Endothelial cell of umbilical vein (primary cell): Measurements from ENCODE around the gene ARSJ.

Experiments used
- EZH2 ChIP-seq: IDR thresholded peaks from 2 replicates; pipeline ENCODE4 v1.6.1; 2012; ENCODE audit warnings: borderline replicate concordance, low read depth, mild to moderate bottlenecking, moderate library complexity, low read length, inconsistent platforms; ENCODE audit not compliant: severe bottlenecking
- GATA2 ChIP-seq: IDR thresholded peaks from 2 replicates; pipeline ENCODE4 v1.7.0; 2011; ENCODE audit warnings: low read depth, mild to moderate bottlenecking, moderate library complexity, mixed read lengths, low read length; ENCODE audit not compliant: insufficient read length, insufficient read depth
- JUN ChIP-seq: IDR thresholded peaks from 2 replicates; pipeline ENCODE4 v1.6.1; 2011; ENCODE audit warnings: borderline replicate concordance, low read depth; ENCODE audit not compliant: insufficient read length, insufficient read depth
- MAX ChIP-seq: IDR thresholded peaks from 2 replicates; pipeline ENCODE4 v1.6.1; 2011; ENCODE audit not compliant: insufficient read depth, insufficient read length
- MYC ChIP-seq: IDR thresholded peaks from one replicate; pipeline ENCODE4 v1.6.1; 2011; ENCODE audit warnings: mild to moderate bottlenecking, low read depth, low read length
- POLR2A ChIP-seq: IDR thresholded peaks from 2 replicates; pipeline ENCODE4 v1.6.1; 2012; ENCODE audit warnings: low read depth, mild to moderate bottlenecking, control low read depth, low read length
- POLR2AphosphoS5 ChIP-seq: IDR thresholded peaks from 2 replicates; pipeline ENCODE4 v1.6.1; 2012; ENCODE audit warnings: low read depth, mild to moderate bottlenecking, control low read depth, low read length, moderate library complexity; ENCODE audit not compliant: insufficient read depth
- TF ChIP-seq, protein P1 (sequence below), 2 donors: IDR thresholded peaks; 1 replicate in 1 of 2; 2 replicates in 1 of 2; pipeline ENCODE4 v1.5.1; 2011; ENCODE audit warnings: low read length in 2 of 2, mild to moderate bottlenecking in 2 of 2, moderate library complexity in 2 of 2, control low read depth in 1 of 2, inconsistent platforms in 1 of 2, low read depth in 1 of 2; ENCODE audit not compliant: insufficient read depth in 1 of 2; ENCODE audit errors: extremely low read depth in 1 of 2

DNA sequence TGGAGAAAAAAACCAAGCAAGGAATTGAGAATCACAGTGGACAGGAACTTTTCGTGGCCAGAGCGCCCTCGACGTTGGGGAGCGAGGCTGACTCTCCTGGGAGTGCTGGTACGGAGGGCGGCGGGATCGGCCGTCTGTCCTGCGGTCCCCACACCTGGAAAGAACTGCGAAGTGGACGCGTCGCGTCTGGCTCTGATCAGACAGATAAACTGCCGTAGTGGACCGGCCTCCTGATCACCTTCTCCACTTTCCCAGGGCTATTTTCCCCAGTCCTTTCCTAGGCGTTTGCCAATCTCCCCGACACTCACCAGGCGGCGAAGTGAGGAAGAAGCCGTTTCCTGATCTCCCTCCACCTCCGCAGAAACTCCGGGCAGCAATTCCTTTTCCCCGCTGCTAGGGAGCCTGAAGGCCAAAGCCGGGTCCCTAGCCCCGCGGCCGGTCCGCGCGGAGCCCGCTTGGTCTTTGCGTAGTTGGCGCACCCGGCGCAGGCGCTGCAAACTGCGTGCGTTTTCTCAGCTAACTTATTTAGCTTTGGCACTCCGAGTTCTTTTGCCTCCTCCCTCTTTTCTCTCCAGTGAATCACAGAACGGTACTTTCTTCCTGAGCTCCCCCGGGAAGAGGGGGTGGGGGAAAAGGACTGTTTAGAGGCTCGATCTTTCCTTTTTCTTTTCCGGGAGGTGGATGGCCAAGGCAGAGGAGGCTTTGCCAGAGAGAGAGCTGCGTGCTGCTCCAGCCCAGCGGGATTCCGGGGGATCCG lies at the start of gene ARSJ:
- TF ChIP-seq, protein P1, sequence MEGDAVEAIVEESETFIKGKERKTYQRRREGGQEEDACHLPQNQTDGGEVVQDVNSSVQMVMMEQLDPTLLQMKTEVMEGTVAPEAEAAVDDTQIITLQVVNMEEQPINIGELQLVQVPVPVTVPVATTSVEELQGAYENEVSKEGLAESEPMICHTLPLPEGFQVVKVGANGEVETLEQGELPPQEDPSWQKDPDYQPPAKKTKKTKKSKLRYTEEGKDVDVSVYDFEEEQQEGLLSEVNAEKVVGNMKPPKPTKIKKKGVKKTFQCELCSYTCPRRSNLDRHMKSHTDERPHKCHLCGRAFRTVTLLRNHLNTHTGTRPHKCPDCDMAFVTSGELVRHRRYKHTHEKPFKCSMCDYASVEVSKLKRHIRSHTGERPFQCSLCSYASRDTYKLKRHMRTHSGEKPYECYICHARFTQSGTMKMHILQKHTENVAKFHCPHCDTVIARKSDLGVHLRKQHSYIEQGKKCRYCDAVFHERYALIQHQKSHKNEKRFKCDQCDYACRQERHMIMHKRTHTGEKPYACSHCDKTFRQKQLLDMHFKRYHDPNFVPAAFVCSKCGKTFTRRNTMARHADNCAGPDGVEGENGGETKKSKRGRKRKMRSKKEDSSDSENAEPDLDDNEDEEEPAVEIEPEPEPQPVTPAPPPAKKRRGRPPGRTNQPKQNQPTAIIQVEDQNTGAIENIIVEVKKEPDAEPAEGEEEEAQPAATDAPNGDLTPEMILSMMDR (IDR thresholded peaks at IDR 0.05; ENCODE audit: extremely low read depth in 1 of 2, insufficient read depth in 1 of 2, low read depth in 1 of 2, low read length in 2 of 2), result peak in 1 of 2 donors; percentile 3
- TF ChIP-seq POLR2A (peak; percentile 86), EZH2 (no peak), POLR2AphosphoS5 (peak; percentile 76), MYC (no peak), MAX (no peak), JUN (no peak), GATA2 (peak; percentile 23)
